Tongue (tissue), 2 donors: ENCODE data around the gene ABHD16B. TPM values are rescaled to one million over a fixed set of nuclear protein-coding genes. Genes with fewer than 3 reads are reported as not detected.
A peak's percentile ranks its signal among the peaks of the same experiment; 100 is the strongest.
"Not testable (repeated sequence)": the region's sequence is repeated elsewhere in the genome, so short reads cannot be mapped to it uniquely, and the experiment has no call there.

Source experiments
- DNase-seq: peaks from one replicate; pipeline ENCODE4 v3.0.0-alpha.2; 2015
- total RNA-seq: library from RNA; depleted of rRNA; stranded (reverse); fragments of >200 nt; gene quantifications from one replicate; pipeline ENCODE4 v1.2.3, GENCODE V29; 2014

Gene ABHD16B
- total RNA-seq, 1 donor from 2014 or later, result not detected

- peak; percentile 98 for DNase-seq
These were observed 26.1 kb upstream of the ABHD16B start for GRCh38 chr20:63835021-63835858.

DNA sequence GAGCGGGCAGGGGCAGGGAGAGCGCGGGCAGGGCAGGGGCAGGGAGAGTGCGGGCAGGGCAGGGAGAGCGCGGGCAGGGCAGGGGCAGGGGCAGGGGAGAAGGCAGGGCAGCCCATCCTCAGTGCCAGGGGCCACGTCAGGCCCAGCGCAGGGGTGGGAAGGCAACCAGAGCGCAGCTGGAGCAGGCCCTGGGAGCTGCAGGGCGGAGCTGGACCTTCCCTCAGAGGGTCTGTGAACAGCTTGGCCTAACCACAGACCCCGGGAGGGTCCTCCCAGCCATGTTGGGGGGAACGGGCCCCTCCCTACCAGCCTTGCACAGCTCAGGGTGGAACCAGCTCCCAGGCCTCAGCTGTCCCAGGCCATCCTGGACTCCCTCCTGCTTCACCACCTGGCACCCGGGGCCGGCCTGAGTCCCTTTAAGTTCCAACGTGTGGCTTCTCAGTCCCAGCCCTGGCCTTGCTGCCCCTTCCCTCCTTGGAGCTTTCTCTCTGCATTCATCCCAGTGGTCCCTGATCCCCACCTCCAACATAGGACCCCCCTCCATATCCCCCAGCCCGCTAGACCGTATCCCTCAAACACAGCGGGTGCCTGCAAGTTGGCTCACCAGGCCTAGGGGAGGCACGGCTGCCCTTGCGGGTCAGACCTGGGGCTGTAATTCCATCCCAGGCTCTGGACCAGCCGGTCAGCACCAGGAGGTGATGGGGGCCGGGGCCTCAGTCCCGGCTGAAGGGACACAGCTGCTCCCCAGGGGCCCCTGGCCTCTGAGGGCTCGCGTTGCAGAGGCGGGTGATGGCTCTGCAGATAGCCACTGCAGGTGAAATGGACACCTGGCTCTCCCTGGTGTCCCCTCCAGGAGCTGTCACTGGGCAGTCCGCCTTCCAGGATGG is 24.6 kb upstream of the ABHD16B start:
- DNase-seq, result peak; percentile 92

- DNase-seq, result no peak
These were observed 23.8 kb upstream of the ABHD16B start for GRCh38 chr20:63837479-63837878.

DNA sequence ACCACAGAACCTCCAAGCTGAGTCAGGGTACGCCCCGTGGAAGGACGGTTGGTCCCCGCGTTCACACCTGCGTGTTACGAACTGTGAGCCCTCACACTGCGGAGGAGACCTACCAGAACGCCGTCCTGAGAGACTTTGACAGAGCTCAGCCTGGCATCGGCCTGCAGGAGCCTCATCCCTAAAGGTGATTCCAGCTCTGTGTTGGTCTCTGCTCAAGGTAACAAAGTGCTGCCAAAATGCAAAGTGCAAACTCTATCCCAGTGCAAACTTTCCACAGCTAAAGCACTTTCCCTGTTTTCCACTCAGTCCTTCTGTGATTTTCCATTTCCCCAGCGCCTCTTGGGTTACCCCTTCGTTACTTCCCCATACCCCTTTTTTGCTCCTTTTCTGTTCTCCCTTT is 21.7 kb upstream of the ABHD16B start:
- DNase-seq, result no peak

- no peak for DNase-seq
These were observed 20.9 kb upstream of the ABHD16B start for GRCh38 chr20:63840405-63840828.

DNA sequence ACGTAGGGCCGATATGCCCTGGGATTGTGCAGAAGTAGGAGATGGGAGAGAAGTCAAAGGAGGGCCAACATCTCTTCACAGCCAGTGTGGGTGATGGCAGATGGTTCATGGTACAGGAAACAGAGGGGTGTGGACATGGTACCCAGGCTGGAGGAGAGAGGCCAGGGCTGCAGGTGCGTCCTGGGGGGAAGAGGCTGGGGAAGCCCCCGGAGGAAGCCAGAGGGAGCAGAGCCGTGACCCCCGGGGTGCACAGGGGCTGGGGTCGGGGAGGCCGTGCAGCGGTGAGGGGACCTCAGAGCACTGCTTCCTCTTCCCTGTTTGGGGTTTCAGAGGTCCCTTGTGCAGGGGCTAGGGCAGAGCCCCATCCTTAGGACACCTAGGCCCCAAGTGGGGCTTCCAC is 19.0 kb upstream of the ABHD16B start:
- no peak for DNase-seq

- no peak for DNase-seq
These were observed 18.1 kb upstream of the ABHD16B start for GRCh38 chr20:63843222-63843621.

DNA sequence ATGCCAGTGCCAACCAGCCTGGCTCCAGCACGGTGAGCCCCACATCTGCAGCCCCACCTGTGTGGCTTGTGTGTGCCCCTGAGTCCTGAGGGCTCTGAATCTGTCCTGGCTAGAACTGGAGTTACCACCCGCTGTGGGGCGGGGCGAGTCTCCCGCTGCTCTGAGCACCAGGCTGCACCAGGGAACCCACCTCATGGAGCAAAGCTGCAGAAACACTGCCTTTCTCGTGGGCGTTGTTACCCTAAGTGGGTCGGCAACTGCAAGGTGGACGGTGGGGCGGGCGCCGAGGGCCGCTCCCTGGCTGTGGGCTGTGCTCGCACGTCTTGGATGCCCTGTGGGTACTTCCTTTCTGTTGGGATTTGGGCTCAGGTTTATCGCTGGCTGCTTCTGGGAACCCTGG is 17.5 kb upstream of the ABHD16B start:
- no peak for DNase-seq

DNA sequence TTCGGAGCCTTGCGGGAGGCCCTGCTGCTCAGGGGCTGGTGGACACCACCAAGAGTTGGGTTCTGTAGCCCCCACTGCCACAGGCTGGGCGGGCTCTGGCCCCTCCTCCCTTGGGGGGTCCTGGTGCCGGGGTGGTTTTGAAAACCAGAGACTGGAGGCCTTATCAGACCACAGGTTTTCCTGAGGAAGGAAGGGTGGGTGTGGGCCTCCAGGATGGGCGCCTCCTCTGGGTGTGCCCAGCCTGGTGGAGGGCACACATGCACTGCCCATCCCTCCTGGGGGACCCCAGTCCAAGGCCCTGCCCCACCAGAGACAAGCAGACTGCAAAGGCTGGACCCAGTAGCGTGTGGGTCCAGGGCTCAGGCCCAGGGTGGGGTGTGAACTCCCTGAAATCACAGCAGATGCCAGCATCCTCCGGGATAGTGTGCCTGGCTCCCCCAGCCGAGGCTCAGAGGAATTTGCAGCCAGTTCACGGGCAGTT is 16.7 kb upstream of the ABHD16B start:
- no peak for DNase-seq

DNA sequence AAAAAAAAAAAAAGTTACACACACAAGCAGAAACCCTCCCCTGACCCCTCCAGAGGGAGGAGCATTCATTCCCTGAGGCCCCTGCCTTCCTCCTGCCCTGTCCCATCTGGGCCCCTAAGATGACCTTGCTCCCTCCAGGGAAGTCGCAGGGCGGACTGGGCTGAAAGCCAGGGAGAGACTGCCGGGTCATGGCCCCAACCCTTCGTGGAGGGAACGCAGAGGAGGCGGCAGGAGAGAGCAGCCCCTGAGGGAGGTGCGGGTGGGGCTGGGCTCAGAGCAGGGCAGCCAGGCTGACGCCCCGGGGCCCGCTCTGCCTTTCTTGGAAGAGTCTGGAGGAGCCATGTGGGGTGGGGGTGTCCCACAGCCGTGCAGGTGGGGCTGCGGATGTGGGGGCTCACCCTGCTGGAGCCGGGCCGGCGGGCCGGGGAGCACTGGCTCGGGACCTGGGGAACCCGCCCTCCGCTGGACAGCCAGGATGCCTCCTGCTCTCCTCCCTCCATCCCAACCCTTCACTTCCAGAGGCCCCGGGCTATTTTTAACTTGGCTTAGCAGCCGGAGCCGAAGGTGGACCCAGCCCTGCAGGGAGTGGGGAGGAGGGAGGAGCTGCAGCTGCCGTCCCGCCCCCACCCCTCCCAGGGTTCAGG is 15.0 kb upstream of the ABHD16B start:
- DNase-seq, result peak; percentile 95

DNA sequence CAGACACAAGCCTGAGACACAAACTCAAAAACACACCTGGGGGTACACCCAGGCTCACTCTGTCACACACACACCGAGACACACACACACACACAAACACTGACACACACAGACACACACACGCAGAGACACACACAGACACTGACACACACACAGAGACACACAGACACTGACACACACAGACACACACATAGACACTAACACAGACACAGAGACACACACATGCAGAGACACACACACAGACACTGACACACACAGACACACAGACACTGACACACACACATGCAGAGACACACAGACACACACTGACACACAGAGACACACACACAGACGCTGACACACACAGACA is 14.4 kb upstream of the ABHD16B start:
- DNase-seq, result no peak

DNA sequence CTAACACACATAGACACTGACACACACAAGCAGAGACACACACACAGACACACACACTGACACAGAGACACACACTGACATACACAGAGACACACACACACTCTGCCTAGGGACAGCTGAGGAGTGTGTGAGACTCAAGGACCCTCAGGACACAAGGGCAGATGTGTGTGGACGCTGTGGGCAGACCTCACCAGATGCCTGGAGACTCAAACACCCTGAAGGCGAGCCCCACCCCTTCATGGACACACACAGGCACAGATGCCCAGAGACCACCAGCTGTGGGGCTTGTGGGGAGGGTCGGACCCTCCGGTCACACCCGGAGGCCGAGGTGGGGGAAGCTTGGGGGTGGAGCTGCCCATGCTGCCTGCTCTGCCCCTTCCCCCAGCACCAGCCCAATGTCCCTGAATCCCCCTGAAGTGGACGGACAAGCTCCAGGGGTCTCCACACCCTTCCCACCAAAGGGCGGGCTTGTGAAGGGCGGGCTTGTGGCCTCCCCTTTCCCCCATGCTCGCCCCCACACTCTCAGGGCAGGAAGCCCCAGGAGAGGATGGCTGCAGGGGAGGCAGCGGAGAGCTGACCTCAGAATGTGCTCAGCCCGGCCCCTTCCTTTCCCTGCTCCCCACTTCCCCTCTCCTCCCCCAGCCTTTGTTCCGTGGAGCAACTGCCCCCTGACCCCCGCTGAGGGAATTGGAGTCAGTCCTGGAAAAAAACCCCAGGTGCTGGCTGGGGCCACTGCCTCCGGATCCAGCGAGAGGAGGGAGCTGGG is 13.9 kb upstream of the ABHD16B start:
- peak; percentile 63 for DNase-seq

DNA sequence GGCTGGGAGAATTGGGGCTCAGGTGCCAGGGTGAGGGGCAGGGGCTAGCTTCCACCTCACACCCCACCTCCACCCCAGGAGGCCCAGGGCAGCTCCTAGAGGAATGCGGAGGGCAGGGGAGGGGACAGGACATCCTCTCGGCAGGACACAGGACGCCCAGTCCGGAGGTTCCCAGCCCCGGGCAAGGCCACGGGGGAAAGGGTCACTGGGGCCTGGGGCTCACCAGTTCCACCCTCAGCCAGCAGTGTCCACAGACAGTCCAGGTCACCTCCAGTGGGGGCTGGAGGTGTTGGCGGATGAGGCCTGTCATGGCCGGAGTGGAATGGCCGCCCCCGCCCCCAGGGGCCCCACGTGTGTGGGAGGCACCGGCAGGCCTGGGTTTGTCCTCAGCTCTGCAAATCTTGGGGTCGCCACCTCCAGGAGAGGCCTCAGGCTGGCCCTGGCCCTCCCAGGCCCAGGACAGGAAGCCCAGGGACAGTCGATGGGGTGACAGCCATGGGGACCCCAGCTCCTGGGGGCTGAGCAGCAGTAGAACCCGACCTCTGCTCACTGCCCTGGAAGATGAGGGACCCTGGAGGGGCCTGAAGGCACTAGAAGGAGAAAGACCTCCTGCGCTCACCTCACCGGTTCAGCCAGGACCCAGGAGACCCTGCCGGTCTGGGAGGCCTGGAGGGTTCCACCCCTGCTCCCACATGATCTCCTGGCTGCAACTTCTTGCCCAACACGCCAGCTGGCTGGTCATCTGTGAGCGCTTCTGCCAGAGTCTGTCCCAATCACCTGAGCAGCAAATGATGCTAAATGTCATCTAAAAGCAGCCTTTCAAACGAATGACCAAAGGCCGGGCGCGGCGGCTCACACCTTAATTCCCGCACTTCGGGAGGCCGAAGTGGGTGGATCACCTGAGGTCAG is 13.0 kb upstream of the ABHD16B start:
- no peak for DNase-seq

- DNase-seq, result no peak
These were observed 10.4 kb upstream of the ABHD16B start for GRCh38 chr20:63850689-63851547.

GRCh38 chr20:63851548-63851943 is 9.8 kb upstream of the ABHD16B start:
- not testable (repeated sequence) for DNase-seq

GRCh38 chr20:63853733-63854068 is 7.6 kb upstream of the ABHD16B start:
- DNase-seq, result not testable (repeated sequence)

DNA sequence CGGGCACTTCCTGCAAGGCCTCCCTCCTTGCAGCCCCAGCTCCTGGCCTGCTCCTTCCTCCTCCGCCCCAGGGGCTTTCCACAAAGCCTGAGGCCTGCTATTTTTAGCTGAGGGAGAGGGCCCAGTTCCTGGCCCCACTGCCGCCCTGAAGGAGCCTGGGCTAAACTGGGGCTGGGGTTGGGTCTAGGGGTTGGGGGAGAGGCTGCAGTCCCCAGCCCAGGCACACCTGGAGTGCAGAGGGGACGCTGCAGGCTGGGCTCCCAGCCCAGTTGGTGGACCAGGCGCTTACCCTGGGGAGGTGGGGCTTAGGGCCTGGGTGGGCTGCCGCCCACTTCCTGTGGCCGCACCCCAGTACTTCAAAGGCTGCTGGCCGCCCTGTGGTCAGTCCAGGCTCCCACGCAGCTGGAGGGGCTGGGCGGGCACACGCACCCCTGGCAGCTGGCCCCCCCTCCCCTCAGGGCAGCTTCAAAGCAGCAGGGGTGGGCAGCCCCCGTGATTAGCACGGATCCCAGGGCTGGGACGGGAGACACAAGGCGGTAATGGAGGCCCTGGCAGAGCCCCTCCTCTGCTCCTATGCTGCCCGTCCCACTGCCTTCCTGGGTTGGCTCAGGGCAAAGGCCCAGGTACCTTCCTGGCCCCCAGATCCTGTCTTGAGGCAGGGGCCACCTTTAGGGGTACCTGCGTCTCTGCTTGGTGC is 7.1 kb upstream of the ABHD16B start:
- DNase-seq, result peak; percentile 67

DNA sequence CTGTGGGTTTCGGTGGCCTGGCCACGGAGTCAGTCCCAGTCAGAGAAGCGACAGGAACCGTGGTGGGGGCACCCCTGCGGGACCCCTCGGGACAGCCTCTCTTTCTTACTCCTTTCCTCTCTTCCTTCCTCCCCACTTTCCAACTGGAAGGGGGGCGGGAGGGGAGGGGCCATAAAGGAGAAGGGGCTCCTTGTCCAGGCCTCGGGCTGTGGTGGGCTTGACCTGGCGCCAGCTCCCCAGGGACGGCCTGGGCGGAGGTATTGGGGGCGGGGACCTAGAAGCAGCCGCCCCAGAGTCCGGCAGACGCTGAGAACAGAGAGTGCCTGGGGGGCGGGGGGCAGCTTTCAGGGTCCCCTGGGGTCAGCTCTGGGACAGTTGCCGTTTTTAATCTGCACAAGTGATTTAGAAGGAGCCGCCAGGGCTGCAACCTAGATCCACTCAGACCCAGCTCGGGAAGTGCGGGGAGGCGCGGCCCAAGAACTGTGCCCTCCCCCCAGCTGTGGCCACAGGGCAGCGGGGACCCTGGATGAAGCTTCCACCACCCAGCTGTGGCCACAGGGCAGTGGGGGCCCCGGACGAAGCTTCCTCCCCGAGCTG is 6.4 kb upstream of the ABHD16B start:
- DNase-seq, result peak; percentile 62
